ENCODE results near the gene CYSRT1. TPM values are rescaled to one million over a fixed set of nuclear protein-coding genes. Genes with fewer than 3 reads are reported as not detected.

Gene CYSRT1
- polyA plus RNA-seq, 1 experiment: 0.74 TPM

DNA sequence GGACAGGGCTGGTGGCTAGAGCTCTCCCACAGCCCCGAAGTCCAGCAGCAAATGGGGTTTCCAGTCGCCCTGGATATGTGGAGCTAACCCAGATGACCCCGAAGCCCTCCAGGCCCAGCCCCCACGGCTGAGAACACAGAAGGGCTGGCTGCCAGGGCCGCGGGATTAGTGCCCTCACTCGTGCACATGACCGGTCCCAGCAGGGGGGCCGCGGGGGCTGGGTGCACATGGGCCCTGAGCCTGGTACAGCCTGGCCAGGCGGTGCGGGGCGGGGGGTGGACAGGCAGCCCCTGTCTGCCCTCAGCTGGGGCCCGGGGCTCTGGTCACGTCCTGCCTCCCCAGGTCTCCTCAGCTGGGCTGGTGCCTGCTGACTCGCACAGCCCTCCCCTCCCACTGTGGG lies 30.6 kb upstream of the CYSRT1 start:
- ChIA-PET POLR2A (no interaction called here), CTCF (interaction anchor here (1.1 kb wide), 1 partner anchor 33 kb away, joined by 3 read pairs; the partner anchor contains the start of gene RNF224)
- TF ChIP-seq, protein P1, sequence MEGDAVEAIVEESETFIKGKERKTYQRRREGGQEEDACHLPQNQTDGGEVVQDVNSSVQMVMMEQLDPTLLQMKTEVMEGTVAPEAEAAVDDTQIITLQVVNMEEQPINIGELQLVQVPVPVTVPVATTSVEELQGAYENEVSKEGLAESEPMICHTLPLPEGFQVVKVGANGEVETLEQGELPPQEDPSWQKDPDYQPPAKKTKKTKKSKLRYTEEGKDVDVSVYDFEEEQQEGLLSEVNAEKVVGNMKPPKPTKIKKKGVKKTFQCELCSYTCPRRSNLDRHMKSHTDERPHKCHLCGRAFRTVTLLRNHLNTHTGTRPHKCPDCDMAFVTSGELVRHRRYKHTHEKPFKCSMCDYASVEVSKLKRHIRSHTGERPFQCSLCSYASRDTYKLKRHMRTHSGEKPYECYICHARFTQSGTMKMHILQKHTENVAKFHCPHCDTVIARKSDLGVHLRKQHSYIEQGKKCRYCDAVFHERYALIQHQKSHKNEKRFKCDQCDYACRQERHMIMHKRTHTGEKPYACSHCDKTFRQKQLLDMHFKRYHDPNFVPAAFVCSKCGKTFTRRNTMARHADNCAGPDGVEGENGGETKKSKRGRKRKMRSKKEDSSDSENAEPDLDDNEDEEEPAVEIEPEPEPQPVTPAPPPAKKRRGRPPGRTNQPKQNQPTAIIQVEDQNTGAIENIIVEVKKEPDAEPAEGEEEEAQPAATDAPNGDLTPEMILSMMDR (IDR thresholded peaks at IDR 0.05; ENCODE audit: insufficient read depth, low read depth, low read length): no peak
- H3K4me3 ChIP-seq (ENCODE audit: low read depth, low read length): no peak overlapping the region
- peaks cover 19% of the 10 kb centered on the region for H3K36me3 ChIP-seq (ENCODE audit: control insufficient read depth, insufficient read depth, low read length)
- no peaks in the 10 kb centered on the region for H3K27me3 ChIP-seq (ENCODE audit: control insufficient read depth, insufficient read depth, low read length)
- no peak for DNase-seq (ENCODE audit: low read depth)

DNA sequence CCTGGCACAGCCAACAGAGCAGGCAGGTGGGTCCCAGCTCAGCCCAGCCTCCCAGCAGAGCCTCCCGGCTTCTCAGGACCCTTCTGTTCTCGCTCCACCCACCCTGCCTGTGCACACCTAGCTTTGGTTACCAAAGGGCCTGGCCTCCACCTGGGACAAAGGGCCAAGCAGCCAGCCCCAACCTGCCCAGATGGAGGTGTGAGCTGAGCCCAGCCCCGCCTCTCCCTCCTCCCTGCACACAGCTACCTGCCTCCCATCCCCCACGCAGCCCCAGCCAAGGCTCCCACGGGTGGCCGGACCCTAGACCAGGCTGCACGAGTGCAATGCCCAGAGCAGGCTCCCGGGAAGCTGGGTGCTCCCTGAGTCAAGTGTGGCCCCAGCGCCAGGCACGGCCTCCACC lies 30.1 kb upstream of the CYSRT1 start:
- no peaks in the 10 kb centered on the region for H3K27me3 ChIP-seq (ENCODE audit: control insufficient read depth, insufficient read depth, low read length)
- H3K36me3 ChIP-seq (ENCODE audit: control insufficient read depth, insufficient read depth, low read length): peaks cover 18% of the 10 kb centered on the region
- DNase-seq (ENCODE audit: low read depth): no peak
- TF ChIP-seq, protein P1 (IDR thresholded peaks at IDR 0.05; ENCODE audit: insufficient read depth, low read depth, low read length): no peak
- CTCF ChIA-PET: interaction anchor here (1.1 kb wide), 1 partner anchor 33 kb away, joined by 3 read pairs; the partner anchor contains the start of gene RNF224
- POLR2A ChIA-PET: no interaction called here
- no peak overlapping the region for H3K4me3 ChIP-seq (ENCODE audit: low read depth, low read length)

DNA sequence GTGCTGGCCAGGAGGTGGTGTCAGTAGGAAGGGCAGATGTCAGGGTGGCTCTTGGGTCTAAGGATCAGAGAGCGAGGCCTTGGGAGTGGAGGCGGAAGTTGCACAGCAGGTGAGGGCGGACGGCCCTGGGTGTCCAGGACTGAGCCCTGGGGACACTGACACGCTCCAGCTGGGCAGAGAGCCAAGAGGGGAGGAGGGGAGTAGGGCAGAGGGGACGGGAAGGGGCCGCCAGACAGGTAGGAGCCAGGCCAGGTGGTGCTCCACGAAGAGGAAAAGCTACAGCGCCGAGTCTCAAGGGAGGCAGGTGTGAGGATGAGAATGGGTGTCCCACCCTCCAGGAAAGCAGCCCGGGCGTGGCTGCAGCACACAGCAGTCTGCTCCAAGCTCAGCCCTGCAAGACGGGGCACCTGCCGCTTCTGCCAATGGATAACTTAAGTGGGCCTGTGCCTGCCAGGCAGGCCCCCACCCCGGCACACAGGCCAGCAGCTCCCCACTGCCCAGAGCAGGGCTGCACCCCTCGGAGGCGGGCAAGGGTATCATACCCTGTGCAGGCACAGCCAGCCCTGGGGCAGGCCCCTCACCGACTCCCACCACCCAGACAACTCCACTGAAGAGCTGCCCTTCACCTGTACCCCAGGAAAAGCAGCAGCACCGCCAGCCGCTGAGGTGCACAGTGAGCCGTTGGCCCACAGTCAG lies 29.3 kb upstream of the CYSRT1 start:
- H3K36me3 ChIP-seq (ENCODE audit: control insufficient read depth, insufficient read depth, low read length): peaks cover 10% of the 10 kb centered on the region
- H3K4me3 ChIP-seq (ENCODE audit: low read depth, low read length): no peak overlapping the region
- no peaks in the 10 kb centered on the region for H3K27me3 ChIP-seq (ENCODE audit: control insufficient read depth, insufficient read depth, low read length)
- TF ChIP-seq, protein P1 (IDR thresholded peaks at IDR 0.05; ENCODE audit: insufficient read depth, low read depth, low read length): no peak
- ChIA-PET POLR2A (no interaction called here), CTCF (interaction anchor here (1.1 kb wide), 1 partner anchor 32 kb away, joined by 3 read pairs; the partner anchor contains the start of gene RNF224)
- DNase-seq (ENCODE audit: low read depth): no peak

DNA sequence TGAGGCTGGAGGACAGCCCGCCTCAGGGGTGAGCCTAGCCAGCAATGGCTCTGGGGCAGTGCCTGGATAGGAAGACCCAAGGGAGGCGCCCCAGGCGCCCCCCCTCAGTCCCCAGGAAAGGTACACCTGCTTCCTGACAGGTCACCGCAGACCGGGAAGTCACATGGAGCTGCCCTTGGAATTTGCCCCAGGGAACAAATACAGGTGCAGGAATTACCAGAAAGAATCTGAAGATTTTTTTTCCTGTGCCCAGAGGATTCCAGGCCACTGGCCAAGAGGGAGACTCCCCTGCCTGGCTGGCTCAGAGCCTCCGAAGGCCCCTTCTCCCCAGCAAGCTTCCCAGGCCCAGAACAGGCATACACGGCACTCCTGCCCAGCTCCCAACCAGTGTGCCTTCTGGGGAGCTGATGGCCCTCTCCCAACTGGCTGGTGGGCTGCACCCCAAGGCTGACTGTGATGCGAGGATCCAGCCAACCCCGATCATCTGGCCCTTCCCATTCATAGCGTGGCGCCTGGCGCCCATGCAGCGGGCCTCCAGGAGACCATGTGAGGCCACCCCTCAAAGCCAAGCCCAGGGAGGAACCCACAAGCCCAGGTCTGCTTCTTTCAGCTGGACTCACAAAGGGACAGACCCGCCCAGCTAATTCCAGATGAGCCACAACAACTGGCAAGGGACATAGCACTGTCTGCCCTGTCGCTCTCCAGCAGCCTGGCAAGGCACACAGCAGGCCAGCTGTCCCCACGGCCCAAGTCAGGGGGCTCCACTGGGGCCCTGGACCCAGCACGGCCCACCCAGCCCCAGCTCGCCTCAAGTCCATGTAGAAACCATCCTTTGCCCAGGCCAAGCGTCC lies 26.7 kb upstream of the CYSRT1 start:
- no peaks in the 10 kb centered on the region for H3K27me3 ChIP-seq (ENCODE audit: control insufficient read depth, insufficient read depth, low read length)
- no peak for DNase-seq (ENCODE audit: low read depth)
- CTCF ChIA-PET: interaction anchor here (0.5 to 1.0 kb wide), 2 partner anchors 21 to 146 kb away, joined by 3 read pairs; no protein-coding TSS in a partner anchor
- POLR2A ChIA-PET: no interaction called here
- TF ChIP-seq, protein P1 (IDR thresholded peaks at IDR 0.05; ENCODE audit: insufficient read depth, low read depth, low read length): no peak
- H3K36me3 ChIP-seq (ENCODE audit: control insufficient read depth, insufficient read depth, low read length): no peaks in the 10 kb centered on the region; the same call in 1 of the 2 replicates
- no peak overlapping the region for H3K4me3 ChIP-seq (ENCODE audit: low read depth, low read length)

DNA sequence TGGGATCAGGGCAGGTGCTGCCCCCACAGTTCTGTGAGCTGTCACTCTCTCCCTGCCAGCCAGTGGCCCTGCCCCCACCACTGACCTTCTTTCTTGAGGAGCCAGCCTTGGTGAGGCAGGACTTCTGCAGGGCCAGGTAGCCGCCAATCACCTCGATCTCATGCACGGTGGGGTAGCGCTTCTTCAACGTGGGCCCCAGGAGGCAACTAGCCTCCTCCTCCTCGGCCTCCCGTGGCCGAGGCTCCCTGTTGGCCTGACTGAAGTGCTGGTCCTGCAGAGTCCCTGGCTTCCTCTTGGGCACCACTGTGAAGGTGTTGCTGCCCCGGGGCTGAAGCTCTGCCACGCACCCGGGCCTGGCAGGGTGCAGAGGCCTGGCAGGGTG lies 26.1 kb upstream of the CYSRT1 start:
- Histone ChIP-seq H3K36me3 (ENCODE audit: control insufficient read depth, insufficient read depth, low read length) (no peaks in the 10 kb centered on the region; the same call in 1 of the 2 replicates), H3K27me3 (ENCODE audit: control insufficient read depth, insufficient read depth, low read length) (no peaks in the 10 kb centered on the region), H3K4me3 (ENCODE audit: low read depth, low read length) (0 out of 2 replicates have a peak overlapping the region, but pooled peaks have one; percentile 1)
- no peak for DNase-seq (ENCODE audit: low read depth)
- ChIA-PET CTCF (interaction anchor here (0.8 to 1.0 kb wide), 2 partner anchors 10 to 22 kb away, joined by 3 read pairs; no protein-coding TSS in a partner anchor), POLR2A (interaction anchor here (1.0 kb wide), 1 partner anchor 10 kb away, joined by 3 read pairs; no protein-coding TSS in a partner anchor)
- TF ChIP-seq, protein P1 (IDR thresholded peaks at IDR 0.05; ENCODE audit: insufficient read depth, low read depth, low read length): no peak

Data from BJ (cell line).